GM12891 (cell line): ENCODE results near the gene EIF4A2.

Experiments used
- POLR2A ChIP-seq: IDR thresholded peaks from 2 replicates; pipeline ENCODE4 v1.6.1; 2011; ENCODE audit warnings: low read depth, low read length, control low read depth
- POLR2AphosphoS5 ChIP-seq: IDR thresholded peaks from 2 replicates; pipeline ENCODE4 v1.6.1; 2011; ENCODE audit warnings: low read depth, low read length, control low read depth
- POU2F2 ChIP-seq: IDR thresholded peaks from 2 replicates; pipeline ENCODE4 v1.6.1; 2011; ENCODE audit warnings: low read depth, mild to moderate bottlenecking, control low read depth, low read length, moderate library complexity
- SPI1 ChIP-seq: IDR thresholded peaks from 2 replicates; pipeline ENCODE4 v1.6.1; 2011; ENCODE audit warnings: low read depth, low read length, control low read depth
- TAF1 ChIP-seq: IDR thresholded peaks from 2 replicates; pipeline ENCODE4 v1.6.1; 2011; ENCODE audit warnings: low read depth, low read length, control low read depth

- TF ChIP-seq POLR2A (no peak), TAF1 (no peak), POLR2AphosphoS5 (no peak), POU2F2 (no peak), SPI1 (no peak)
Measured at GRCh38 chr3:186750316-186750715, 33.1 kb upstream of the EIF4A2 start.
